ENCODE results near the gene PRSS50. TPM values are rescaled to one million over a fixed set of nuclear protein-coding genes. Genes with fewer than 3 reads are reported as not detected.

The PRSS50 gene
- polyA plus RNA-seq, 1 experiment, result not detected

GRCh38 chr3:46711760-46712159 is 5.9 kb downstream of the PRSS50 start:
- CTCF ChIA-PET, result interaction anchor here (0.9 kb wide), 1 partner anchor 155 kb away, joined by 4 read pairs; no protein-coding TSS in a partner anchor
- Histone ChIP-seq H3K4me3 (ENCODE audit: low read depth, low read length) (no peak overlapping the region), H3K27ac (ENCODE audit: low read depth, low read length) (no peak overlapping the region), H3K9me3 (ENCODE audit: control insufficient read depth, insufficient read depth, low read length) (no peaks in the 10 kb centered on the region), H3K27me3 (ENCODE audit: control insufficient read depth, insufficient read depth, low read length) (peaks cover 33% of the 10 kb centered on the region)
- DNase-seq (ENCODE audit: low read depth, low spot score), result no peak
- POLR2A ChIA-PET, result no interaction called here
- TF ChIP-seq CTCF (IDR thresholded peaks at IDR 0.05; ENCODE audit: low read depth, low read length), result no peak

DNA sequence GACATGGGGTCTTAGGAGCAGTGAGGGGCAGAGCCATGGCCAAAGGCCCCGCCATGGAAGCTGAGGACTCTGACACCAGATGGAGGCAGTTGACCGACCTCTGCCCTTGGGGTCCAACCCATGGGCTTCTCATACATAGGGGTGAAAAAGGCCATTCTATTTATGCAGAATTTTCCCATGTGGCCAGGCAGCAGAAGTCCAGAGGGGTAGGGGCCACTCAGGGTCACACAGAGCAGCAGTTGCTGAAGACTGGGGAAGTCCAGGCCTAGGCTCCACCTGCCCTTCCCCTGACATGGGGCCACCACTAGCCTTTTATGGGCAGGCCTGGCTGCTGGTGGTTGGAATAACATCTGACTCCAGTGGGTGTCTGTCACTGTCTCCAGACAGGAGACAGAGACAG is 6.4 kb downstream of the PRSS50 start:
- ChIA-PET CTCF (interaction anchor here (0.9 kb wide), 1 partner anchor 155 kb away, joined by 4 read pairs; no protein-coding TSS in a partner anchor), POLR2A (no interaction called here)
- TF ChIP-seq CTCF (IDR thresholded peaks at IDR 0.05; ENCODE audit: low read depth, low read length), result no peak
- Histone ChIP-seq H3K27ac (ENCODE audit: low read depth, low read length) (no peak overlapping the region), H3K4me3 (ENCODE audit: low read depth, low read length) (no peak overlapping the region), H3K9me3 (ENCODE audit: control insufficient read depth, insufficient read depth, low read length) (no peaks in the 10 kb centered on the region), H3K27me3 (ENCODE audit: control insufficient read depth, insufficient read depth, low read length) (peaks cover 34% of the 10 kb centered on the region)
- DNase-seq (ENCODE audit: low read depth, low spot score), result no peak

GRCh38 chr3:46710671-46711295 is 6.9 kb downstream of the PRSS50 start:
- no peaks in the 10 kb centered on the region for H3K9me3 ChIP-seq (ENCODE audit: control insufficient read depth, insufficient read depth, low read length)
- TF ChIP-seq CTCF (IDR thresholded peaks at IDR 0.05; ENCODE audit: low read depth, low read length), result no peak
- ChIA-PET CTCF (interaction anchor here (0.6 to 0.9 kb wide), 2 partner anchors 55 to 156 kb away, joined by 4 to 5 read pairs; no protein-coding TSS in a partner anchor), POLR2A (no interaction called here)
- DNase-seq (ENCODE audit: low read depth, low spot score), result no peak
- no peak overlapping the region for H3K27ac ChIP-seq (ENCODE audit: low read depth, low read length)
- H3K27me3 ChIP-seq (ENCODE audit: control insufficient read depth, insufficient read depth, low read length), result peaks cover 36% of the 10 kb centered on the region
- H3K4me3 ChIP-seq (ENCODE audit: low read depth, low read length), result no peak overlapping the region

GRCh38 chr3:46710229-46710628 is 7.4 kb downstream of the PRSS50 start:
- no peak for DNase-seq (ENCODE audit: low read depth, low spot score)
- ChIA-PET CTCF (interaction anchor here (0.6 kb wide), 1 partner anchor 56 kb away, joined by 5 read pairs; no protein-coding TSS in a partner anchor), POLR2A (no interaction called here)
- Histone ChIP-seq H3K27me3 (ENCODE audit: control insufficient read depth, insufficient read depth, low read length) (peaks cover 32% of the 10 kb centered on the region), H3K27ac (ENCODE audit: low read depth, low read length) (no peak overlapping the region), H3K9me3 (ENCODE audit: control insufficient read depth, insufficient read depth, low read length) (no peaks in the 10 kb centered on the region), H3K4me3 (ENCODE audit: low read depth, low read length) (no peak overlapping the region)
- TF ChIP-seq CTCF (IDR thresholded peaks at IDR 0.05; ENCODE audit: low read depth, low read length), result no peak

DNA sequence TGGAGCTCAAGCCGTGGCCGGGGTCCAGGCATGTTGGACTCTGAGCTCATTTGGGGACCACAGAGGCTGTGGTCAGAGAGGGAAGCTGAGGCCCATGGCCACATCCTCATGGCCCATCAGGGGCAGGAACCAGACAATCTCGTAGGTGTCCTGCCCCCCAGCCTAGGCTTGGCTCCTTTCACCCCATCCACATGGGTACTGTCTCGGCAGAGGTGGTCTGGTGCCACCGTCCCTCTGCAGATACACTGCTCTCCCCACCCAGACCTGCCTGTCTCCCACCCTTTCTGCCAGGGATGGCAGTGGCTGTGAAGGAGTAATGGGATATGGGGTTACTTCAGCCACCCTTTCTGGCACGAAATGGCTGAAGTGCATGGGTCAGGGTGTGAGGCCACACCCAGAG is 7.9 kb downstream of the PRSS50 start:
- ChIA-PET CTCF (interaction anchor here (1.7 kb wide), 1 partner anchor 136 kb away, joined by 14 read pairs; no protein-coding TSS in a partner anchor), POLR2A (no interaction called here)

More for the DNA sequence above, 7.9 kb downstream of the PRSS50 start:
- no peak overlapping the region for H3K4me3 ChIP-seq (ENCODE audit: low read depth, low read length)
- H3K9me3 ChIP-seq (ENCODE audit: control insufficient read depth, insufficient read depth, low read length), result no peaks in the 10 kb centered on the region
- H3K27me3 ChIP-seq (ENCODE audit: control insufficient read depth, insufficient read depth, low read length), result peaks cover 31% of the 10 kb centered on the region
- no peak for DNase-seq (ENCODE audit: low read depth, low spot score)
- no peak for TF ChIP-seq CTCF (IDR thresholded peaks at IDR 0.05; ENCODE audit: low read depth, low read length)
- no peak overlapping the region for H3K27ac ChIP-seq (ENCODE audit: low read depth, low read length)

Data from AG04450 (cell line).